ENCODE results near the gene DEXI.

DNA sequence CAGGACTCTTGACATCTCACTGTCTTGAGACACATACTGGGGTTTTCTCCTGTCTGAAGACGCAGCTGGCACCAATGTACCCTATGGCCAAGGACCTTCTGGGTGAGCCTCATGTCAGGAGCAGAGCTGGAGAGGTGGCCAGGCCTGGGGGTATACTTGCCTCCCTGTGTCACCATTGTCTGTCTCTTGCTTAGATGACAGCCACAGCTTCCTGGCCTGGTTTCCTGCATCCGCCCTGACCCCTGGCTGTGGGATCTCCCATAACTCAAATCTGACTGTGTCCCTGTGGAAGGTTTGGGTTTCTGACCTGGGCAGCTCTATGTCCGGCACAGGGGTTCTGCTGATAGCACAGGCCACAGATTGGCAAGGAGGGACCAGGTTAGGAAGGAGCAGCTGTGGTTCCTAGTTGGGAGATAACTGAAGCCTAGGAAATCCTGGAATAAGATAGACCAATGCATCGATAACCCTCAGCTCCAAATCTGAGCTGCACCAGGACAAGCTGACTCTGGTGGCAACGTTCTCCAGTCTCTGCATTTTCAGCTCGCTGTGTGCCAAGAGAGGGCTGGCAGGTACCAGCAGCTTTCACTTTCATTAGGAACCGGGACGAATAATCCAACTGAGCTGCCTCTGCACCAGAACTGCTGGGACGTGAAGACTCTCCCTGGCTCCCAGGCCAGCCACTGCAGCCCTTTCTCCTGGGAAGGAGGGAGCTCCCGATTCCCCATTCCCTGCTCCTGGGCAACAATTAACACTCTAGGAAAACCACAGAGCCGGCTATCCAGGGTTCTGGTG is 5.0 kb downstream of the DEXI start:
- TF ChIP-seq ZNF384 (IDR thresholded peaks at IDR 0.05), result no peak
- TF ChIP-seq BHLHE40 (IDR thresholded peaks at IDR 0.05; ENCODE audit: borderline replicate concordance), result no peak
- no peak for TF ChIP-seq FOXM1 (IDR thresholded peaks at IDR 0.05; ENCODE audit: borderline replicate concordance)
- no peak for TF ChIP-seq HDGF (IDR thresholded peaks at IDR 0.05; ENCODE audit: borderline replicate concordance)
- TF ChIP-seq NFRKB (IDR thresholded peaks at IDR 0.05), result no peak
- no peak for TF ChIP-seq FOXK2 (IDR thresholded peaks at IDR 0.05)
- no peak for TF ChIP-seq LEF1 (IDR thresholded peaks at IDR 0.05; ENCODE audit: borderline replicate concordance)
